Nephron progenitor cell (in vitro differentiated cells): ENCODE data around the gene ADCK2.

ENCODE experiments used
- DNase-seq: peaks from one replicate; pipeline ENCODE4 v3.0.0; 2021
- H3K27ac Mint-ChIP-seq: 2 replicates; pipeline ENCODE4 v1.8.0; 2021; ENCODE audit warnings: mild to moderate bottlenecking, moderate library complexity, mixed read lengths
- H3K27me3 Mint-ChIP-seq: 2 replicates; pipeline ENCODE4 v1.8.0; 2021; ENCODE audit warnings: mild to moderate bottlenecking, low read depth, mixed read lengths; ENCODE audit not compliant: poor library complexity
- H3K36me3 Mint-ChIP-seq: 2 replicates; pipeline ENCODE4 v1.8.0; 2021; ENCODE audit warnings: low read depth, mixed read lengths
- H3K4me1 Mint-ChIP-seq: 2 replicates; pipeline ENCODE4 v1.8.0; 2021; ENCODE audit warnings: mixed read lengths
- H3K4me3 Mint-ChIP-seq: 2 replicates; pipeline ENCODE4 v1.8.0; 2021; ENCODE audit warnings: mild to moderate bottlenecking, moderate library complexity, mixed read lengths
- H3K9me3 Mint-ChIP-seq: 2 replicates; pipeline ENCODE4 v1.8.0; 2021; ENCODE audit warnings: mild to moderate bottlenecking, moderate library complexity, mixed read lengths
- CTCF ChIP-seq: fragments of 200-600 bp; sonication (generic); IDR thresholded peaks from 2 replicates; pipeline ENCODE4 v1.5.0; 2021; ENCODE audit warnings: antibody characterized with exemption

ADCK2 gene

GRCh38 chr7:140631602-140632001, 41.1 kb upstream of the ADCK2 start:
- TF ChIP-seq CTCF = no peak
- no peak for DNase-seq

GRCh38 chr7:140635345-140635744, 37.4 kb upstream of the ADCK2 start:
- DNase-seq = no peak
- TF ChIP-seq CTCF = no peak
- no peak overlapping the region for H3K4me3 Mint-ChIP-seq
- peaks cover 3% of the 10 kb centered on the region for H3K27me3 Mint-ChIP-seq
- no peaks in the 10 kb centered on the region for H3K9me3 Mint-ChIP-seq
- peaks cover 34% of the 10 kb centered on the region for H3K36me3 Mint-ChIP-seq
- H3K4me1 Mint-ChIP-seq = peaks cover 51% of the 10 kb centered on the region
- H3K27ac Mint-ChIP-seq = no peak overlapping the region

More at GRCh38 chr7:140631602-140632001, 41.1 kb upstream of the ADCK2 start:
- H3K9me3 Mint-ChIP-seq = no peaks in the 10 kb centered on the region
- no peak overlapping the region for H3K27ac Mint-ChIP-seq
- peaks cover 23% of the 10 kb centered on the region for H3K4me1 Mint-ChIP-seq
- peaks cover 3% of the 10 kb centered on the region for H3K27me3 Mint-ChIP-seq
- peaks cover 44% of the 10 kb centered on the region for H3K36me3 Mint-ChIP-seq
- H3K4me3 Mint-ChIP-seq = no peak overlapping the region

- Mint-ChIP-seq H3K4me1 (peaks cover 51% of the 10 kb centered on the region), H3K27me3 (peaks cover 3% of the 10 kb centered on the region), H3K4me3 (no peak overlapping the region), H3K27ac (no peak overlapping the region), H3K36me3 (peaks cover 32% of the 10 kb centered on the region), H3K9me3 (no peaks in the 10 kb centered on the region)
- TF ChIP-seq CTCF = no peak
- no peak for DNase-seq
Observed at GRCh38 chr7:140635816-140636215, 36.9 kb upstream of the ADCK2 start.

- DNase-seq = no peak
- Mint-ChIP-seq H3K9me3 (no peaks in the 10 kb centered on the region), H3K27me3 (peaks cover 3% of the 10 kb centered on the region), H3K36me3 (peaks cover 17% of the 10 kb centered on the region), H3K4me3 (no peak overlapping the region), H3K4me1 (peaks cover 59% of the 10 kb centered on the region), H3K27ac (no peak overlapping the region)
- no peak for TF ChIP-seq CTCF
Observed at GRCh38 chr7:140637400-140637799, 35.3 kb upstream of the ADCK2 start.

GRCh38 chr7:140638173-140638791, 34.5 kb upstream of the ADCK2 start:
- Mint-ChIP-seq H3K27me3 (peaks cover 3% of the 10 kb centered on the region), H3K4me1 (peaks cover 61% of the 10 kb centered on the region), H3K4me3 (peak overlapping the region; percentile 99), H3K27ac (peak overlapping the region; percentile 19), H3K36me3 (peaks cover 16% of the 10 kb centered on the region), H3K9me3 (no peaks in the 10 kb centered on the region)
- DNase-seq = no peak
- TF ChIP-seq CTCF = no peak

- no peak for TF ChIP-seq CTCF
- H3K36me3 Mint-ChIP-seq = peaks cover 10% of the 10 kb centered on the region
- no peaks in the 10 kb centered on the region for H3K9me3 Mint-ChIP-seq
- H3K4me3 Mint-ChIP-seq = peak overlapping the region; percentile 99
- no peak for DNase-seq
- H3K27me3 Mint-ChIP-seq = peaks cover 3% of the 10 kb centered on the region
- H3K4me1 Mint-ChIP-seq = peaks cover 68% of the 10 kb centered on the region
- H3K27ac Mint-ChIP-seq = peak overlapping the region; percentile 98
Observed at GRCh38 chr7:140639366-140640053, 33.2 kb upstream of the ADCK2 start.
